SK-N-SH (cell line): ENCODE measurements around the gene KPTN. TPM values are rescaled to one million over a fixed set of nuclear protein-coding genes. Genes with fewer than 3 reads are reported as not detected.

Source experiments
- CTCF ChIA-PET: fragments of 300-600, 350-600 bp; formaldehyde crosslinking; extraction: SDS; loops from one replicate; lab custom pipeline; 2021; lab: Yijun Ruan, JAX
- POLR2A ChIA-PET: fragments of 350-600 bp; sonication (Branson Sonifier 250); formaldehyde crosslinking; extraction: SDS; loops from one replicate; lab custom pipeline; 2020; ENCODE audit warnings: antibody characterized with exemption, inconsistent platforms; lab: Yijun Ruan, JAX
- DNase-seq: peaks from one replicate; pipeline ENCODE4 v3.0.0; 2012
- H2AFZ ChIP-seq: fragments of 200-600 bp; sonication (generic); 2 replicates; pipeline ENCODE4 v1.8.1; 2016; ENCODE audit warnings: antibody characterized with exemption, mild to moderate bottlenecking, low read depth
- H3F3A ChIP-seq: fragments of 200-600 bp; sonication (generic); replicated peaks from 2 replicates; pipeline ENCODE3; 2016; ENCODE audit warnings: antibody characterized with exemption, mild to moderate bottlenecking; ENCODE audit not compliant: insufficient read depth
- H3K27ac ChIP-seq, 2 experiments: fragments of 200-500 bp in 1 of 2; fragments of 200-600 bp in 1 of 2; sonication (Bioruptor generic) in 1 of 2; sonication (generic), shearing (Covaris generic) in 1 of 2; 2 replicates each; pipeline versions ENCODE4 v1.5.1 to v1.6.1; 2014 to 2016; ENCODE audit warnings: low read depth in 2 of 2, inconsistent platforms in 1 of 2, low read length in 1 of 2, mild to moderate bottlenecking in 1 of 2, mixed read lengths in 1 of 2
- H3K27me3 ChIP-seq: fragments of 200-600 bp; sonication (generic), shearing (Covaris generic); 2 replicates; pipeline ENCODE4 v1.6.1; 2016; ENCODE audit warnings: mixed run types; ENCODE audit not compliant: insufficient read depth
- H3K36me3 ChIP-seq, 2 experiments: fragments of 200-500 bp in 1 of 2; fragments of 200-600 bp in 1 of 2; sonication (Bioruptor generic) in 1 of 2; sonication (generic) in 1 of 2; replicated peaks in 1 of 2; 2 replicates each; pipeline versions ENCODE3 to v1.5.1; 2014 to 2016; ENCODE audit warnings: low read length in 1 of 2, mild to moderate bottlenecking in 1 of 2; ENCODE audit not compliant: insufficient read depth in 2 of 2, control insufficient read depth in 1 of 2
- H3K4me1 ChIP-seq, 2 experiments: fragments of 200-500 bp in 1 of 2; fragments of 200-600 bp in 1 of 2; sonication (Bioruptor generic) in 1 of 2; sonication (generic), shearing (Covaris generic) in 1 of 2; 2 replicates each; pipeline versions ENCODE4 v1.5.1 to v1.6.1; 2014 to 2016; ENCODE audit warnings: low read depth in 1 of 2, low read length in 1 of 2, mixed run types in 1 of 2; ENCODE audit not compliant: insufficient read depth in 2 of 2, control insufficient read depth in 1 of 2
- H3K4me2 ChIP-seq: fragments of 200-600 bp; sonication (generic), shearing (Covaris generic); 2 replicates; pipeline ENCODE4 v1.6.1; 2017; ENCODE audit warnings: mixed run types
- H3K4me3 ChIP-seq, 2 experiments: fragments of 200-500 bp in 1 of 2; fragments of 200-600 bp in 1 of 2; sonication (Bioruptor generic) in 1 of 2; sonication (generic), shearing (Covaris generic) in 1 of 2; 2 replicates each; pipeline versions ENCODE4 v1.5.1 to v1.8.1; 2014 to 2016; ENCODE audit warnings: low read depth in 2 of 2, inconsistent platforms in 1 of 2, low read length in 1 of 2, mild to moderate bottlenecking in 1 of 2, mixed read lengths in 1 of 2, moderate library complexity in 1 of 2
- H3K79me2 ChIP-seq: fragments of 200-600 bp; sonication (generic); 2 replicates; pipeline ENCODE4 v1.8.1; 2017; ENCODE audit warnings: mild to moderate bottlenecking; ENCODE audit not compliant: insufficient read depth
- H3K9ac ChIP-seq: fragments of 200-600 bp; sonication (generic); 2 replicates; pipeline ENCODE4 v1.6.1; 2017; ENCODE audit warnings: mixed run types
- H3K9me2 ChIP-seq: fragments of 200-600 bp; sonication (generic); 2 replicates; pipeline ENCODE4 v1.6.1; 2017; ENCODE audit warnings: mixed run types
- H3K9me3 ChIP-seq: fragments of 200-600 bp; sonication (generic); 2 replicates; pipeline ENCODE4 v1.6.1; 2017; ENCODE audit warnings: mixed run types, mild to moderate bottlenecking, moderate library complexity
- H4K20me1 ChIP-seq: fragments of 200-600 bp; sonication (generic); 2 replicates; pipeline ENCODE4 v1.6.1; 2017; ENCODE audit warnings: mild to moderate bottlenecking, mixed run types; ENCODE audit not compliant: insufficient read depth
- EP300 ChIP-seq, 2 experiments: IDR thresholded peaks; 2 replicates each; pipeline versions ENCODE4 v1.4.0 to v1.6.1; 2012; ENCODE audit warnings: borderline replicate concordance in 1 of 2, low read depth in 1 of 2, low read length in 1 of 2
- EZH2phosphoT487 ChIP-seq: fragments of 200-600 bp; sonication (generic); IDR thresholded peaks from 2 replicates; pipeline ENCODE4 v1.6.1; 2017; ENCODE audit warnings: low read depth, mixed run types, mild to moderate bottlenecking, antibody characterized with exemption, moderate library complexity, borderline replicate concordance
- FOSL2 ChIP-seq: IDR thresholded peaks from 2 replicates; pipeline ENCODE4 v1.4.0; 2012; ENCODE audit warnings: low read depth, mild to moderate bottlenecking, moderate library complexity, borderline replicate concordance
- FOXJ3 ChIP-seq: sonication (generic); formaldehyde crosslinking; IDR thresholded peaks from 2 replicates; pipeline ENCODE4 v1.5.1; 2020; ENCODE audit warnings: mild to moderate bottlenecking, missing genetic modification reagents
- NRF1 ChIP-seq: IDR thresholded peaks from 2 replicates; pipeline ENCODE4 v1.6.1; 2012; ENCODE audit warnings: low read depth, mild to moderate bottlenecking, low read length
- RCOR1 ChIP-seq: fragments of 150-350 bp; IDR thresholded peaks from 2 replicates; pipeline ENCODE4 v1.6.1; 2017; ENCODE audit warnings: antibody characterized with exemption, low read length
- RFX5 ChIP-seq: IDR thresholded peaks from 2 replicates; pipeline ENCODE4 v1.6.1; 2012; ENCODE audit warnings: mild to moderate bottlenecking, improper control_type of control experiment, low read length
- SIN3A ChIP-seq: IDR thresholded peaks from 2 replicates; pipeline ENCODE4 v1.6.1; 2012; ENCODE audit warnings: low read depth, mild to moderate bottlenecking, low read length, moderate library complexity, borderline replicate concordance
- TEAD4 ChIP-seq: IDR thresholded peaks from 2 replicates; pipeline ENCODE4 v1.4.0; 2012; ENCODE audit warnings: mild to moderate bottlenecking, borderline replicate concordance; ENCODE audit not compliant: insufficient read depth
- WGBS: methylation state at CpG from one replicate; pipeline ENCODE4 v1.1.6; 2017; ENCODE audit warnings: low lambda C conversion rate; 5-methylcytosine and 5-hydroxymethylcytosine counted together
- polyA plus RNA-seq, 3 experiments: library from polyadenylated mRNA; depleted of rRNA; stranded (reverse); fragments of >200 nt; gene quantifications; 2 replicates each; pipeline ENCODE4 v1.2.3, GENCODE V29; 2012
- TF ChIP-seq, protein P1 (sequence below): IDR thresholded peaks from 2 replicates; pipeline ENCODE4; 2012

KPTN gene
- polyA plus RNA-seq, 1 of the 3 experiments (the other 2 are of a cell fraction) = 15.8 TPM

GRCh38 chr19:47465957-47466356 is 18.1 kb downstream of the KPTN start:
- no peak overlapping the region for H3K4me2 ChIP-seq
- no peak for DNase-seq
- H3K27ac ChIP-seq = no peak overlapping the region
- H3K9me2 ChIP-seq = no peaks in the 10 kb centered on the region
- no peak overlapping the region for H3K9ac ChIP-seq
- no peaks in the 10 kb centered on the region for H3K36me3 ChIP-seq
- peaks cover 0 to 18% of the 10 kb centered on the region in 2 experiments; a peak in 1 of 4 replicates for H3K4me1 ChIP-seq
- ChIA-PET POLR2A (no interaction called here), CTCF (no interaction called here)
- H3K9me3 ChIP-seq = no peaks in the 10 kb centered on the region
- no peaks in the 10 kb centered on the region for H4K20me1 ChIP-seq
- no peaks in the 10 kb centered on the region for H3K79me2 ChIP-seq
- TF ChIP-seq, protein P1, sequence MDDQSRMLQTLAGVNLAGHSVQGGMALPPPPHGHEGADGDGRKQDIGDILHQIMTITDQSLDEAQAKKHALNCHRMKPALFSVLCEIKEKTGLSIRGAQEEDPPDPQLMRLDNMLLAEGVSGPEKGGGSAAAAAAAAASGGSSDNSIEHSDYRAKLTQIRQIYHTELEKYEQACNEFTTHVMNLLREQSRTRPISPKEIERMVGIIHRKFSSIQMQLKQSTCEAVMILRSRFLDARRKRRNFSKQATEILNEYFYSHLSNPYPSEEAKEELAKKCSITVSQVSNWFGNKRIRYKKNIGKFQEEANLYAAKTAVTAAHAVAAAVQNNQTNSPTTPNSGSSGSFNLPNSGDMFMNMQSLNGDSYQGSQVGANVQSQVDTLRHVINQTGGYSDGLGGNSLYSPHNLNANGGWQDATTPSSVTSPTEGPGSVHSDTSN = no peak
- TF ChIP-seq RCOR1 = no peak
- TF ChIP-seq RFX5 = no peak
- 86% methylated on average over 12 of the region's 27 CpGs for WGBS
- H3F3A ChIP-seq = peaks cover 3% of the 10 kb centered on the region
- no peaks in the 10 kb centered on the region; the same call in 1 of the 2 replicates for H3K27me3 ChIP-seq
- no peak overlapping the region for H3K4me3 ChIP-seq
- H2AFZ ChIP-seq = no peak overlapping the region

- H3K79me2 ChIP-seq = no peaks in the 10 kb centered on the region
- no peak overlapping the region for H3K27ac ChIP-seq
- H3K4me1 ChIP-seq = peaks cover 0 to 7% of the 10 kb centered on the region in 2 experiments; a peak in 1 of 4 replicates
- no peaks in the 10 kb centered on the region for H4K20me1 ChIP-seq
- TF ChIP-seq EZH2phosphoT487 (no peak), FOSL2 (no peak), FOXJ3 (CRISPR knock-in tag) (no peak), NRF1 (no peak), TEAD4 (no peak), EP300 (IDR thresholded peaks at IDR 0.05; ENCODE audit: borderline replicate concordance in 1 of 2, low read depth in 1 of 2, low read length in 1 of 2) (no peak), SIN3A (no peak)
- no peaks in the 10 kb centered on the region for H3K9me2 ChIP-seq
- POLR2A ChIA-PET = no interaction called here
- H3K27me3 ChIP-seq = no peaks in the 10 kb centered on the region; the same call in 1 of the 2 replicates
- no peak overlapping the region for H2AFZ ChIP-seq
- no peak overlapping the region for H3K9ac ChIP-seq
- no peak for DNase-seq
- CTCF ChIA-PET = interaction anchor here (1.0 to 1.6 kb wide), 3 partner anchors 10 to 17 kb away, joined by 3 to 5 read pairs (median 4); no protein-coding TSS in a partner anchor
- H3K36me3 ChIP-seq = no peaks in the 10 kb centered on the region
- WGBS = 63% methylated on average over 10 of the region's 10 CpGs
- no peak overlapping the region for H3K4me2 ChIP-seq
- no peaks in the 10 kb centered on the region for H3F3A ChIP-seq
- H3K4me3 ChIP-seq = no peak overlapping the region
- H3K9me3 ChIP-seq = no peaks in the 10 kb centered on the region
These were observed 19.2 kb downstream of the KPTN start for GRCh38 chr19:47464675-47465419.
